CD1c-positive myeloid dendritic cell (primary cell): ENCODE results near the gene RSPH9.

ENCODE experiments used
- DNase-seq: peaks from one replicate; pipeline ENCODE4 v3.0.0-alpha.2; 2016; ENCODE audit errors: extremely low spot score

The RSPH9 gene

GRCh38 chr6:43709654-43710303 lies 64.9 kb downstream of the RSPH9 start:
- no peak for DNase-seq

GRCh38 chr6:43710576-43710975 lies 65.7 kb downstream of the RSPH9 start:
- DNase-seq: no peak

GRCh38 chr6:43712579-43712978 lies 67.7 kb downstream of the RSPH9 start:
- DNase-seq: no peak

GRCh38 chr6:43713643-43714310 lies 68.9 kb downstream of the RSPH9 start:
- no peak for DNase-seq

GRCh38 chr6:43714311-43715055 lies 69.6 kb downstream of the RSPH9 start:
- no peak for DNase-seq

- no peak for DNase-seq
Observed at GRCh38 chr6:43715056-43715788, 70.4 kb downstream of the RSPH9 start.

- no peak for DNase-seq
Observed at GRCh38 chr6:43716099-43716498, 71.3 kb downstream of the RSPH9 start.

- no peak for DNase-seq
Observed at GRCh38 chr6:43717389-43717788, 72.6 kb downstream of the RSPH9 start.

- no peak for DNase-seq
Observed at GRCh38 chr6:43717822-43718221, 73.0 kb downstream of the RSPH9 start.

- DNase-seq: no peak
Observed at GRCh38 chr6:43718387-43719105, 73.7 kb downstream of the RSPH9 start.

- DNase-seq: no peak
Observed at GRCh38 chr6:43719511-43719910, 74.7 kb downstream of the RSPH9 start.

GRCh38 chr6:43720999-43721398 lies 76.2 kb downstream of the RSPH9 start:
- no peak for DNase-seq
